ENCODE measurements around the gene NINL. TPM values are rescaled to one million over a fixed set of nuclear protein-coding genes. Genes with fewer than 3 reads are reported as not detected.
"Not testable (repeated sequence)": the region's sequence is repeated elsewhere in the genome, so short reads cannot be mapped to it uniquely, and the experiment has no call there.

The NINL gene
- total RNA-seq, 1 donor from 2014 or later, result 5.0 TPM

- FAIRE-seq (no peak), DNase-seq (ENCODE audit: low read depth) (no peak)
- Histone ChIP-seq H3K27me3 (ENCODE audit: control insufficient read depth, insufficient read depth, low read length) (no peaks in the 10 kb centered on the region), H3K36me3 (ENCODE audit: control insufficient read depth, insufficient read depth, low read length) (no peaks in the 10 kb centered on the region), H3K4me3 (ENCODE audit: low read depth, low read length) (no peak overlapping the region)
- no peak for TF ChIP-seq CTCF (IDR thresholded peaks at IDR 0.05; ENCODE audit: insufficient read depth, low read length, severe bottlenecking)
These were observed 21.5 kb downstream of the NINL start for GRCh38 chr20:25563876-25564275.

- DNase-seq (ENCODE audit: low read depth) (no peak), FAIRE-seq (no peak)
- H3K4me3 ChIP-seq (ENCODE audit: low read depth, low read length), result no peak overlapping the region
- no peaks in the 10 kb centered on the region for H3K36me3 ChIP-seq (ENCODE audit: control insufficient read depth, insufficient read depth, low read length)
- no peaks in the 10 kb centered on the region for H3K27me3 ChIP-seq (ENCODE audit: control insufficient read depth, insufficient read depth, low read length)
- no peak for TF ChIP-seq CTCF (IDR thresholded peaks at IDR 0.05; ENCODE audit: insufficient read depth, low read length, severe bottlenecking)
These were observed 22.0 kb downstream of the NINL start for GRCh38 chr20:25563362-25563761.

GRCh38 chr20:25561771-25562170 is 23.6 kb downstream of the NINL start:
- not testable (repeated sequence) for H3K36me3 ChIP-seq (ENCODE audit: control insufficient read depth, insufficient read depth, low read length); H3K27me3 ChIP-seq (ENCODE audit: control insufficient read depth, insufficient read depth, low read length); DNase-seq (ENCODE audit: low read depth); H3K4me3 ChIP-seq (ENCODE audit: low read depth, low read length); FAIRE-seq

- H3K36me3 ChIP-seq (ENCODE audit: control insufficient read depth, insufficient read depth, low read length), result peaks cover 1% of the 10 kb centered on the region
- TF ChIP-seq CTCF (IDR thresholded peaks at IDR 0.05; ENCODE audit: insufficient read depth, low read length, severe bottlenecking), result no peak
- no peak for FAIRE-seq
- no peak overlapping the region for H3K4me3 ChIP-seq (ENCODE audit: low read depth, low read length)
- no peak for DNase-seq (ENCODE audit: low read depth)
- no peaks in the 10 kb centered on the region for H3K27me3 ChIP-seq (ENCODE audit: control insufficient read depth, insufficient read depth, low read length)
These were observed 31.5 kb downstream of the NINL start for GRCh38 chr20:25553819-25554296.

GRCh38 chr20:25552977-25553376 is 32.4 kb downstream of the NINL start:
- FAIRE-seq, result no peak
- no peak for TF ChIP-seq CTCF (IDR thresholded peaks at IDR 0.05; ENCODE audit: insufficient read depth, low read length, severe bottlenecking)
- no peaks in the 10 kb centered on the region for H3K27me3 ChIP-seq (ENCODE audit: control insufficient read depth, insufficient read depth, low read length)
- H3K36me3 ChIP-seq (ENCODE audit: control insufficient read depth, insufficient read depth, low read length), result peaks cover 1% of the 10 kb centered on the region
- no peak for DNase-seq (ENCODE audit: low read depth)
- H3K4me3 ChIP-seq (ENCODE audit: low read depth, low read length), result no peak overlapping the region

DNA sequence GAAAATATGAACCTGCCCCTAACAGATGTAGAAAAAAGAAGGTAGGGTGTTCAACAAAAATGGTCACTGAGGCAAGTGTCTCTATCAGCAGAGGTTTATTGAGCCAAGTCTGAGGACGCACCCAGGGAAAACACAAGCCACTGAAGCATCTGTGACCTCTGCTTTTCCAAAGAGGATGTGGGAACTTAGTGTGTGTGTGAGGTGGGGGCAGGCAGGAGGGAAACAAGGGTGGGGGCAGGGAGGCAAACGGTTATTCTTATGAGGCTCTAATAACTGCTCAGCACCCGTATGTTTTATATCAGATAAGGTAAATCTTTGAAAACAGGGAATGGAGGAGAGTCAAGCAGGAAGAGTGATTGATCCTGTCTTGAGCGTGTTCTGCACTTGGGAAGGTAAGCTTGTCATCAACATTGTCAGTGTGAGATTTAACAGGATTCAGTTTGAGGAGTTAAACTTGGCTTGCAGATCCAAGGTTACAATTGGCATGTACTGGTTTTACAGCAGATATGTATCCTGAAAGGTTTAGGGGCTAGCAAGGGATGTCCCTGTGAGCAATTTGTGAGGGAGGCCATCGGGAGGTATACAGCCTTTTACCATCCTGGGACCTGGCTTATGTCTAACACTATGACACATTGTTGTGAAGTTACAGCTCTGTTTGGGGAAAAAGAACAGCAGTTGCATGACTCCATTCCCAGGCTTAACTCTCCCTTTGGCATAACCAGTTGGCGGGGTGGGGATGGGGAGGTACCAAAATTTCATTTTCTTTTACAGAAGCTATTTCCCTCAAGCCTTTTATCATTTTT is 33.7 kb downstream of the NINL start:
- DNase-seq (ENCODE audit: low read depth), result no peak
- no peak overlapping the region for H3K4me3 ChIP-seq (ENCODE audit: low read depth, low read length)
- H3K27me3 ChIP-seq (ENCODE audit: control insufficient read depth, insufficient read depth, low read length), result no peaks in the 10 kb centered on the region
- H3K36me3 ChIP-seq (ENCODE audit: control insufficient read depth, insufficient read depth, low read length), result peaks cover 1% of the 10 kb centered on the region
- peak; percentile 13 for FAIRE-seq
- TF ChIP-seq CTCF (IDR thresholded peaks at IDR 0.05; ENCODE audit: insufficient read depth, low read length, severe bottlenecking), result no peak

- not testable (repeated sequence) for H3K4me3 ChIP-seq (ENCODE audit: low read depth, low read length); H3K36me3 ChIP-seq (ENCODE audit: control insufficient read depth, insufficient read depth, low read length); FAIRE-seq; DNase-seq (ENCODE audit: low read depth); H3K27me3 ChIP-seq (ENCODE audit: control insufficient read depth, insufficient read depth, low read length)
These were observed 34.5 kb downstream of the NINL start for GRCh38 chr20:25550645-25551337.

Data from bronchial epithelial cell (primary cell).